Panc1 (cell line): Measurements from ENCODE around the gene PTGDS. TPM values are rescaled to one million over a fixed set of nuclear protein-coding genes. Genes with fewer than 3 reads are reported as not detected.

ENCODE experiments used
- ATAC-seq: fragments of 200-7000 bp; cut with Tn5 transposase; 2 replicates; pipeline ENCODE4 v1.9.1; 2020; ENCODE audit warnings: mild to moderate bottlenecking, moderate library complexity
- BruUV-seq: library from RNA; stranded (reverse); fragments of 400-500 nt; replicated peaks from 2 replicates; lab custom pipeline; 2021; lab: Mats Ljungman, UMichigan
- CTCF ChIA-PET: fragments of 300-600 bp; sonication (Branson Sonifier 250); formaldehyde crosslinking; loops from one replicate; lab custom pipeline; 2022; ENCODE audit warnings: antibody characterized with exemption; lab: Charles Lee
- POLR2A ChIA-PET: fragments of 300-600 bp; sonication (Branson Sonifier 250); formaldehyde crosslinking; loops from one replicate; lab custom pipeline; 2022; ENCODE audit warnings: antibody characterized with exemption; lab: Charles Lee
- DNase-seq: peaks from one replicate; pipeline ENCODE4 v3.0.0-alpha.2; 2010; ENCODE audit warnings: low read depth, low spot score
- H3K27ac ChIP-seq: 2 replicates; pipeline ENCODE4 v1.5.1; 2011; ENCODE audit warnings: mild to moderate bottlenecking, low read length, inconsistent platforms
- H3K27me3 ChIP-seq: fragments of 200-500 bp; sonication (Bioruptor generic); 2 replicates; pipeline ENCODE4 v1.6.0; 2014; ENCODE audit warnings: low read length, inconsistent platforms; ENCODE audit not compliant: control insufficient read depth, insufficient read depth
- H3K36me3 ChIP-seq: fragments of 200-500 bp; sonication (Bioruptor generic); 2 replicates; pipeline ENCODE4 v1.5.1; 2014; ENCODE audit warnings: inconsistent platforms, mild to moderate bottlenecking, low read length, moderate library complexity; ENCODE audit not compliant: control insufficient read depth, insufficient read depth
- H3K4me1 ChIP-seq: 2 replicates; pipeline ENCODE4 v1.5.1; 2011; ENCODE audit warnings: inconsistent platforms, mild to moderate bottlenecking, low read length, moderate library complexity; ENCODE audit not compliant: control insufficient read depth, insufficient read depth
- H3K4me3 ChIP-seq, 2 experiments: 2 replicates each; pipeline ENCODE4 v1.5.1; 2011 to 2012; ENCODE audit warnings: low read depth in 2 of 2, low read length in 2 of 2, mild to moderate bottlenecking in 2 of 2, inconsistent platforms in 1 of 2, moderate library complexity in 1 of 2
- H3K9me3 ChIP-seq: fragments of 200-500 bp; sonication (Bioruptor generic); 2 replicates; pipeline ENCODE4 v1.5.1; 2014; ENCODE audit warnings: low read depth, mild to moderate bottlenecking, inconsistent platforms, low read length, moderate library complexity; ENCODE audit not compliant: control insufficient read depth, insufficient read depth
- POLR2AphosphoS5 ChIP-seq: IDR thresholded peaks from 2 replicates; pipeline ENCODE4 v1.6.1; 2012; ENCODE audit warnings: mild to moderate bottlenecking, low read depth, low read length, moderate library complexity
- REST ChIP-seq, 2 experiments: IDR thresholded peaks; 2 replicates each; pipeline ENCODE4 v1.6.1; 2011 to 2012; ENCODE audit warnings: low read depth in 2 of 2, control low read depth in 1 of 2, low read length in 1 of 2, mild to moderate bottlenecking in 1 of 2, moderate library complexity in 1 of 2; ENCODE audit not compliant: insufficient read depth in 1 of 2
- SIN3A ChIP-seq: IDR thresholded peaks from 2 replicates; pipeline ENCODE4 v1.6.1; 2012; ENCODE audit warnings: low read depth, mild to moderate bottlenecking, low read length, moderate library complexity, borderline replicate concordance; ENCODE audit not compliant: insufficient read depth
- TCF7L2 ChIP-seq: IDR thresholded peaks from 2 replicates; pipeline ENCODE4 v1.6.1; 2011; ENCODE audit warnings: mild to moderate bottlenecking, low read depth, low read length, inconsistent platforms
- in situ Hi-C: cut with HindIII; loops from 2 replicates; pipeline ENCODE4 v1.10.0; 2016; ENCODE audit warnings: low sequenced_read_pairs, low pct_unique_long_range_greater_than_20kb
- intact Hi-C: fragments of 100-400 bp; cut with micrococcal nuclease; formaldehyde crosslinking; loops from one replicate; pipeline ENCODE4 v1.10.0; 2022; ENCODE audit not compliant: unreplicated experiment
- total RNA-seq: library from RNA; stranded (reverse); gene quantifications from one replicate; pipeline ENCODE4 v1.2.1, GENCODE V29; 2021; ENCODE audit not compliant: unreplicated experiment
- TF ChIP-seq, protein P1 (sequence below): fragments of 450-650 bp; IDR thresholded peaks from 2 replicates; pipeline ENCODE4 v1.5.1; 2017; ENCODE audit warnings: mild to moderate bottlenecking

Gene PTGDS
- total RNA-seq, 1 experiment from 2014 or later: 13.7 TPM

DNA sequence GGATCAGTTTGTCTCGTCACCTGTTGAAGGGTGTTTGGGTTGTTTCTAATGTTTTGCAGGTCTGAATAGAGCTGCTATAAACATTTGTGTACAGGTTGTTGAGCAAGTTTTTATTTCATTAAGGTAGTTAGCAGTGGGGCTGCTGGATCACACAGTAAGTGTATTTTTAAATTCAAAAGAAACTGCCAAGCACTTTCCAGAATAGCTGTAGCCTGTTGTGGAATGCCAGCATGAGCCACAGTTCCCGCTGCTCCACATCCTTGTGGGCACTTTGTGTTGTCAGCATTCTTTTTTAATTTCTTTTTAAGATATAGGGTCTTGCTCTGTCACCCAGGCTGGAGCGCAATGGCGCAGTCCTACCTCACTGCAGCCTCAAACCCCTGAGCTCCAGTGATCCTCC lies 47.3 kb upstream of the PTGDS start:
- no peaks in the 10 kb centered on the region for H3K4me1 ChIP-seq
- no peaks in the 10 kb centered on the region for H3K9me3 ChIP-seq
- no peaks in the 10 kb centered on the region for H3K27me3 ChIP-seq
- BruUV-seq: no TSS peak
- H3K27ac ChIP-seq: no peak overlapping the region
- DNase-seq (no peak), ATAC-seq (no peak)
- in situ Hi-C loops: no loop called here
- CTCF ChIA-PET: no interaction called here
- no peak for TF ChIP-seq POLR2AphosphoS5
- TF ChIP-seq TCF7L2: no peak
- TF ChIP-seq SIN3A: no peak
- TF ChIP-seq REST (IDR thresholded peaks at IDR 0.05; ENCODE audit: insufficient read depth in 1 of 2, low read depth in 2 of 2, low read length in 1 of 2): no peak
- TF ChIP-seq, protein P1, sequence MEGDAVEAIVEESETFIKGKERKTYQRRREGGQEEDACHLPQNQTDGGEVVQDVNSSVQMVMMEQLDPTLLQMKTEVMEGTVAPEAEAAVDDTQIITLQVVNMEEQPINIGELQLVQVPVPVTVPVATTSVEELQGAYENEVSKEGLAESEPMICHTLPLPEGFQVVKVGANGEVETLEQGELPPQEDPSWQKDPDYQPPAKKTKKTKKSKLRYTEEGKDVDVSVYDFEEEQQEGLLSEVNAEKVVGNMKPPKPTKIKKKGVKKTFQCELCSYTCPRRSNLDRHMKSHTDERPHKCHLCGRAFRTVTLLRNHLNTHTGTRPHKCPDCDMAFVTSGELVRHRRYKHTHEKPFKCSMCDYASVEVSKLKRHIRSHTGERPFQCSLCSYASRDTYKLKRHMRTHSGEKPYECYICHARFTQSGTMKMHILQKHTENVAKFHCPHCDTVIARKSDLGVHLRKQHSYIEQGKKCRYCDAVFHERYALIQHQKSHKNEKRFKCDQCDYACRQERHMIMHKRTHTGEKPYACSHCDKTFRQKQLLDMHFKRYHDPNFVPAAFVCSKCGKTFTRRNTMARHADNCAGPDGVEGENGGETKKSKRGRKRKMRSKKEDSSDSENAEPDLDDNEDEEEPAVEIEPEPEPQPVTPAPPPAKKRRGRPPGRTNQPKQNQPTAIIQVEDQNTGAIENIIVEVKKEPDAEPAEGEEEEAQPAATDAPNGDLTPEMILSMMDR: no peak
- intact Hi-C loops: no loop called here
- H3K36me3 ChIP-seq: peaks cover 2% of the 10 kb centered on the region
- no peak overlapping the region for H3K4me3 ChIP-seq
- POLR2A ChIA-PET: interaction anchor here (0.6 kb wide), 1 partner anchor 175 kb away, joined by 15 read pairs; no protein-coding TSS in a partner anchor

DNA sequence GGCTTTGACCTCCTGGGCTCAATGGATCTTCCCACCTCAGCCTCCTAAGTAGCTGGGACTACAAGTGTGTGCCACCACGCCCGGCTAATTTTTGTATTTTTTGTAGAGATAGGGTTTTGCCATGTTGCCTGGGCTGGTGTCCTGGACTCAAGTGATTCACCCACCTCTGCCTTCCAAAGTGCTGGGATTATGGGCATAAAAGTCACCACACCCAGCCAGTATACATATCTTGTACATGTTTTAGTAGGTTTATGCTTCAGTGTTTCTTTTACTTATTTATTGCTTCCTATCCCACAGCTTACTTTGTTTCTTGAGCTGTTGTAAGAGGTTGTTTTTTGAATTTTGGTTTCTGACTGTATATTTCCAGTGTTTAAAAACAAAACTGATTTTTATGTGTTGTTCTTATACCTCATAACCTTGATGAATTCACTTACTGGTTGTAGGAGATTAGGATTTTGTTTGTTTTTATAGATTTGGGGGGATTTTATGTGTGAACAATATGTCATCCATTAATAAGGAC lies 45.6 kb upstream of the PTGDS start:
- ChIA-PET POLR2A (no interaction called here), CTCF (no interaction called here)
- Histone ChIP-seq H3K4me3 (no peak overlapping the region), H3K4me1 (no peaks in the 10 kb centered on the region), H3K9me3 (no peaks in the 10 kb centered on the region), H3K36me3 (peaks cover 2% of the 10 kb centered on the region), H3K27me3 (no peaks in the 10 kb centered on the region), H3K27ac (no peak overlapping the region)
- in situ Hi-C loops: no loop called here
- no TSS peak for BruUV-seq
- TF ChIP-seq REST (IDR thresholded peaks at IDR 0.05; ENCODE audit: insufficient read depth in 1 of 2, low read depth in 2 of 2, low read length in 1 of 2) (no peak), POLR2AphosphoS5 (no peak), TCF7L2 (no peak), SIN3A (no peak)
- TF ChIP-seq, protein P1: no peak
- intact Hi-C loops: no loop called here
- ATAC-seq: no peak
- no peak for DNase-seq
